CD4-positive, alpha-beta T cell (primary cell): ENCODE measurements around the gene ARHGEF10L. TPM values are rescaled to one million over a fixed set of nuclear protein-coding genes. Genes with fewer than 3 reads are reported as not detected.

ENCODE experiments used
- ATAC-seq: fragments of 200-7000 bp; cut with Tn5 transposase; one replicate; pipeline ENCODE4 v1.10.0; 2022; ENCODE audit warnings: mild to moderate bottlenecking; ENCODE audit not compliant: poor library complexity
- CTCF ChIA-PET: fragments of 350-600 bp; sonication (Branson Sonifier 250); formaldehyde crosslinking; loops from one replicate; lab custom pipeline; 2021; ENCODE audit warnings: antibody characterized with exemption, inconsistent platforms; lab: Charles Lee
- POLR2A ChIA-PET: fragments of 350-600 bp; sonication (Branson Sonifier 250); formaldehyde crosslinking; loops from one replicate; lab custom pipeline; 2021; ENCODE audit warnings: antibody characterized with exemption, inconsistent platforms; lab: Charles Lee
- DNase-seq, 14 experiments: peaks; one replicate each; pipeline ENCODE4 v3.0.0-alpha.2; 2013 to 2020; ENCODE audit warnings: mixed read lengths in 2 of 14
- H3K27ac ChIP-seq, 2 donors: one replicate each; pipeline versions ENCODE4 v1.5.1 to v1.7.0; 2013; ENCODE audit warnings: low read length in 2 of 2, low read depth in 1 of 2, mild to moderate bottlenecking in 1 of 2
- H3K27me3 ChIP-seq, 2 experiments: 1 replicate in 1 of 2; 2 replicates in 1 of 2; pipeline versions ENCODE4 v1.6.1 to v1.7.0; 2013; ENCODE audit warnings: low read length in 2 of 2, control low read depth in 1 of 2, mild to moderate bottlenecking in 1 of 2, moderate library complexity in 1 of 2; ENCODE audit not compliant: insufficient read depth in 2 of 2, control insufficient read depth in 1 of 2
- H3K36me3 ChIP-seq: one replicate; pipeline ENCODE4 v1.6.1; 2013; ENCODE audit warnings: low read length, control low read depth; ENCODE audit not compliant: insufficient read depth
- H3K4me1 ChIP-seq: one replicate; pipeline ENCODE4 v1.6.1; 2013; ENCODE audit warnings: low read length, control low read depth; ENCODE audit not compliant: insufficient read depth
- H3K4me3 ChIP-seq: one replicate; pipeline ENCODE4 v1.5.1; 2013; ENCODE audit warnings: mild to moderate bottlenecking, low read length, moderate library complexity
- H3K9me3 ChIP-seq, 2 experiments: 1 replicate in 1 of 2; 2 replicates in 1 of 2; pipeline versions ENCODE4 v1.6.1 to v1.7.0; 2013; ENCODE audit warnings: low read length in 2 of 2, mild to moderate bottlenecking in 2 of 2, control low read depth in 1 of 2, moderate library complexity in 1 of 2; ENCODE audit not compliant: control insufficient read depth in 1 of 2, insufficient read depth in 1 of 2
- H3K27ac Mint-ChIP-seq: one replicate; pipeline ENCODE4 v1.8.0; 2020; ENCODE audit warnings: mixed read lengths
- H3K27me3 Mint-ChIP-seq: one replicate; pipeline ENCODE4 v1.8.0; 2021; ENCODE audit warnings: mixed read lengths
- H3K36me3 Mint-ChIP-seq: one replicate; pipeline ENCODE4 v1.8.0; 2021; ENCODE audit warnings: low read depth, mixed read lengths
- H3K4me1 Mint-ChIP-seq: one replicate; pipeline ENCODE4 v1.8.0; 2021; ENCODE audit warnings: low read depth, mixed read lengths
- H3K4me3 Mint-ChIP-seq: one replicate; pipeline ENCODE4 v1.8.0; 2020; ENCODE audit warnings: mild to moderate bottlenecking, mixed read lengths
- H3K9me3 Mint-ChIP-seq: one replicate; pipeline ENCODE4 v1.8.0; 2020; ENCODE audit warnings: mixed read lengths
- intact Hi-C, 2 experiments: fragments of 100-400 bp; cut with DNase I in 1 of 2; cut with micrococcal nuclease in 1 of 2; formaldehyde crosslinking; loops; one replicate each; pipeline versions ENCODE4 v1.15.1 to v1.9.0; 2023 to 2025; cut with DNase I, micrococcal nuclease
- total RNA-seq, 174 experiments: library from RNA in 2 of 174; stranded (reverse) in 2 of 174; gene quantifications; one replicate each; pipeline ENCODE4 v1.2.3 and lab custom pipeline; 2021 to 2026
- TF ChIP-seq, protein P1 (sequence below): fragments of 200-600 bp; IDR thresholded peaks from one replicate; pipeline ENCODE4 v1.8.0; 2022; ENCODE audit warnings: antibody characterized with exemption, mild to moderate bottlenecking

Gene ARHGEF10L
- total RNA-seq, 2 experiments from 2014 or later = 0.11 to 0.22 TPM

DNA sequence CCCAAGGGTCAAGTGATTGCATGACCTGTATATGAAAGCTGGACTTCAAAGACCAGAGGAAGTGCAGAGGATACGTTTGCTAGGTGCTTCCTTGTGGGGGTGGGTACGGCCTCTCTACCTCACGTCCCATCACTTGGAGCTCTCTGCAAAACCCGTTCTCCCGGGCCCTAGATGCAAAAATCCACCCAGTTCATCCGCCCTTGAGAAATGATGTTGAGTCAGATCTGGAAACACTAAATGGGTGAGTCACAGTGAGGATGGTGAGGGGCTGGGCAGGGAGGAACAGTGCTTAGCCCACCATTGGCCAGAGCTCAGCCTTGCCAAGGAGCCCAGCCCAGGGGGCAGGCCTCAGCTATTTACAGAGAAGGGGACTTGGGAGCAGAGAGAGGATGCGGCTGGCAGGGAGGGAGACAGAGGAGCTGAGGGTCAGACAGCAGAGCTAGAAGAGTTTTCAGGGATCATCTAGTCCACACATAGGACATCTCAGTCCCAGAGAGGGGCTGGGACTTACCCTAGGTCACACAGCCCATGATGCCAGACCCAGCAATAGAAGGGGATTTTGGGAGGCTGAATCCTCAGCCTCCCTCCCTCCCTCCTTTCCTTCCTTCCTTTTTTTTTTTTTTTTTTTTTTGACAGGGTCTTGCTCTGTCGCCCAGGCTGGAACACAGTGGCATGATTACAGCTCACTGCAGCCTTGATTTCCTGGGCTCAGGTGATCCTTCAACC, 14.6 kb downstream of the ARHGEF10L start:
- Mint-ChIP-seq H3K27ac (no peak overlapping the region), H3K9me3 (no peaks in the 10 kb centered on the region), H3K4me3 (no peak overlapping the region), H3K27me3 (peaks cover 36% of the 10 kb centered on the region), H3K4me1 (no peaks in the 10 kb centered on the region), H3K36me3 (no peaks in the 10 kb centered on the region)
- Histone ChIP-seq H3K36me3 (no peaks in the 10 kb centered on the region), H3K27ac (no peak overlapping the region), H3K4me1 (no peaks in the 10 kb centered on the region), H3K9me3 (no peaks in the 10 kb centered on the region), H3K27me3 (peaks cover 0 to 2% of the 10 kb centered on the region in 2 experiments), H3K4me3 (no peak overlapping the region)
- TF ChIP-seq, protein P1, sequence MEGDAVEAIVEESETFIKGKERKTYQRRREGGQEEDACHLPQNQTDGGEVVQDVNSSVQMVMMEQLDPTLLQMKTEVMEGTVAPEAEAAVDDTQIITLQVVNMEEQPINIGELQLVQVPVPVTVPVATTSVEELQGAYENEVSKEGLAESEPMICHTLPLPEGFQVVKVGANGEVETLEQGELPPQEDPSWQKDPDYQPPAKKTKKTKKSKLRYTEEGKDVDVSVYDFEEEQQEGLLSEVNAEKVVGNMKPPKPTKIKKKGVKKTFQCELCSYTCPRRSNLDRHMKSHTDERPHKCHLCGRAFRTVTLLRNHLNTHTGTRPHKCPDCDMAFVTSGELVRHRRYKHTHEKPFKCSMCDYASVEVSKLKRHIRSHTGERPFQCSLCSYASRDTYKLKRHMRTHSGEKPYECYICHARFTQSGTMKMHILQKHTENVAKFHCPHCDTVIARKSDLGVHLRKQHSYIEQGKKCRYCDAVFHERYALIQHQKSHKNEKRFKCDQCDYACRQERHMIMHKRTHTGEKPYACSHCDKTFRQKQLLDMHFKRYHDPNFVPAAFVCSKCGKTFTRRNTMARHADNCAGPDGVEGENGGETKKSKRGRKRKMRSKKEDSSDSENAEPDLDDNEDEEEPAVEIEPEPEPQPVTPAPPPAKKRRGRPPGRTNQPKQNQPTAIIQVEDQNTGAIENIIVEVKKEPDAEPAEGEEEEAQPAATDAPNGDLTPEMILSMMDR = no peak
- ChIA-PET POLR2A (interaction anchor here (0.7 kb wide), 1 partner anchor 1262 kb away, joined by 3 read pairs; no protein-coding TSS in a partner anchor), CTCF (no interaction called here)
- intact Hi-C loops = no loop called here
- no peak for DNase-seq
- ATAC-seq = no peak

DNA sequence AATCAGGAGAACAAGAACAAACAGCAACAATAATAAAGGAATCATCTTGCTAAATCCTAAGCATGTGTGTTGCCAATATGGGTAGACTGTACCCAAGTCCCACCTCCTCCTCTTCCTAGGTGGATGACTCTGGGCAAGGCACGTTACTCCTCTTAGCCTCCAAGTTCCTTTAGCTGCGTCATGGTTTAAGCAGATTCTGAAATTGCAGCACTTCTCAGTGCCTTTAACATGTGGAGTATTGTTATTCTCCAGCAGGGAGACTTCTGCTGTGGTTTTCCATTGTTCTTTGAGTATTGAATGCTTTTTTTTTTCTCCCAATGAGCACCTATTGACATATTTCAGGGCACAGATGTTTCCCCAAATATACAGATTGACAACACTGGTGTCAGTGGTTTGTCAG, 15.5 kb downstream of the ARHGEF10L start:
- no peak for DNase-seq
- Histone ChIP-seq H3K27ac (no peak overlapping the region), H3K36me3 (no peaks in the 10 kb centered on the region), H3K4me1 (no peaks in the 10 kb centered on the region), H3K27me3 (peaks cover 0 to 2% of the 10 kb centered on the region in 2 experiments), H3K4me3 (no peak overlapping the region), H3K9me3 (no peaks in the 10 kb centered on the region)
- intact Hi-C loops = no loop called here
- H3K4me3 Mint-ChIP-seq = no peak overlapping the region
- H3K4me1 Mint-ChIP-seq = no peaks in the 10 kb centered on the region
- H3K27ac Mint-ChIP-seq = no peak overlapping the region
- TF ChIP-seq, protein P1 = no peak
- H3K9me3 Mint-ChIP-seq = no peaks in the 10 kb centered on the region
- H3K36me3 Mint-ChIP-seq = no peaks in the 10 kb centered on the region
- ChIA-PET POLR2A (interaction anchor here (0.7 kb wide), 1 partner anchor 1261 kb away, joined by 3 read pairs; no protein-coding TSS in a partner anchor), CTCF (no interaction called here)
- ATAC-seq = no peak
- H3K27me3 Mint-ChIP-seq = peaks cover 31% of the 10 kb centered on the region

DNA sequence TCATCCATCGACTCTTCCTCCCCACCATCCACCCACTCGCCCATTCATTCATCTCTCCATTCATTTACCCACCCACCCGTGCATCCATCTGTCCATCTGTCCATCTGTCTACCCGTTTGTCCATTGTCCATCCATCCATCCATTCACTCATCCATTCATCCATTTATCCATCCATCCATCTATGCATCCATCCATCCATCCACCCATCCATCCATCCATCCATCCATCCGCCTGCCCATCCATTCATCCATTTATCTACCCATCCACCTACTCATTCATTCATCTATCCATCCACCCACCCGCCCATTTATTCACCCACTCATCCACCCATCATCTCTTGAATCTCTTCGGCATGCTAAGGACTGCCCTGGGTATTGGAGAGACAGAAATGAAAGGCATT, 18.5 kb downstream of the ARHGEF10L start:
- H3K9me3 Mint-ChIP-seq = no peaks in the 10 kb centered on the region
- peaks cover 17% of the 10 kb centered on the region for H3K27me3 Mint-ChIP-seq
- TF ChIP-seq, protein P1 = no peak
- ChIA-PET CTCF (no interaction called here), POLR2A (no interaction called here)
- H3K4me1 ChIP-seq = no peaks in the 10 kb centered on the region
- H3K4me1 Mint-ChIP-seq = no peaks in the 10 kb centered on the region
- DNase-seq (no peak), ATAC-seq (no peak)
- no peaks in the 10 kb centered on the region for H3K9me3 ChIP-seq
- intact Hi-C loops = no loop called here
- H3K27me3 ChIP-seq = no peaks in the 10 kb centered on the region
- no peaks in the 10 kb centered on the region for H3K36me3 Mint-ChIP-seq
- no peak overlapping the region for H3K27ac ChIP-seq
- H3K4me3 Mint-ChIP-seq = no peak overlapping the region
- no peaks in the 10 kb centered on the region for H3K36me3 ChIP-seq
- no peak overlapping the region for H3K4me3 ChIP-seq
- H3K27ac Mint-ChIP-seq = no peak overlapping the region
